Astrocyte of the hippocampus (primary cell): ENCODE measurements around the gene KANSL3.

ENCODE experiments used
- DNase-seq: peaks from one replicate; pipeline ENCODE4 v3.0.0; 2011; ENCODE audit warnings: low read depth, low spot score

KANSL3 gene

GRCh38 chr2:96608469-96609455, 29.4 kb downstream of the KANSL3 start:
- peak; percentile 81 for DNase-seq

GRCh38 chr2:96604104-96604503, 34.0 kb downstream of the KANSL3 start:
- no peak for DNase-seq

GRCh38 chr2:96602330-96602823, 35.7 kb downstream of the KANSL3 start:
- no peak for DNase-seq

- no peak for DNase-seq
These were observed 36.5 kb downstream of the KANSL3 start for GRCh38 chr2:96601382-96602292.

- no peak for DNase-seq
These were observed 38.2 kb downstream of the KANSL3 start for GRCh38 chr2:96599941-96600340.

- no peak for DNase-seq
These were observed 41.5 kb downstream of the KANSL3 start for GRCh38 chr2:96596596-96596995.

GRCh38 chr2:96594691-96595152, 43.4 kb downstream of the KANSL3 start:
- DNase-seq: no peak

GRCh38 chr2:96594282-96594681, 43.8 kb downstream of the KANSL3 start:
- DNase-seq: no peak

GRCh38 chr2:96591494-96591893, 46.6 kb downstream of the KANSL3 start:
- DNase-seq: no peak

GRCh38 chr2:96591054-96591453, 47.1 kb downstream of the KANSL3 start:
- DNase-seq: no peak

GRCh38 chr2:96587843-96588242, 50.3 kb downstream of the KANSL3 start:
- DNase-seq: no peak

- no peak for DNase-seq
These were observed 54.1 kb downstream of the KANSL3 start for GRCh38 chr2:96584017-96584416.

- DNase-seq: no peak
These were observed 57.3 kb downstream of the KANSL3 start for GRCh38 chr2:96580771-96581170.

GRCh38 chr2:96579422-96579821, 58.7 kb downstream of the KANSL3 start:
- DNase-seq: no peak

- DNase-seq: no peak
These were observed 59.4 kb downstream of the KANSL3 start for GRCh38 chr2:96578731-96579130.

- no peak for DNase-seq
These were observed 60.6 kb downstream of the KANSL3 start for GRCh38 chr2:96577501-96577900.

GRCh38 chr2:96575785-96576456, 62.2 kb downstream of the KANSL3 start:
- no peak for DNase-seq

- no peak for DNase-seq
These were observed 63.7 kb downstream of the KANSL3 start for GRCh38 chr2:96574364-96574763.

- no peak for DNase-seq
These were observed 70.0 kb downstream of the KANSL3 start for GRCh38 chr2:96568094-96568493.

GRCh38 chr2:96565111-96565510, 73.0 kb downstream of the KANSL3 start:
- DNase-seq: no peak

GRCh38 chr2:96564563-96564962, 73.5 kb downstream of the KANSL3 start:
- DNase-seq: no peak
